NCI-H82 treated with DMSO at 0.1 percent for 48 hours (cell line): ENCODE results near the gene FAM131A.

ENCODE experiments used
- DNase-seq: peaks from one replicate; lab custom pipeline; 2025; ENCODE audit not compliant: unreplicated experiment; lab: John Stamatoyannopoulos, UW

The FAM131A gene

DNA sequence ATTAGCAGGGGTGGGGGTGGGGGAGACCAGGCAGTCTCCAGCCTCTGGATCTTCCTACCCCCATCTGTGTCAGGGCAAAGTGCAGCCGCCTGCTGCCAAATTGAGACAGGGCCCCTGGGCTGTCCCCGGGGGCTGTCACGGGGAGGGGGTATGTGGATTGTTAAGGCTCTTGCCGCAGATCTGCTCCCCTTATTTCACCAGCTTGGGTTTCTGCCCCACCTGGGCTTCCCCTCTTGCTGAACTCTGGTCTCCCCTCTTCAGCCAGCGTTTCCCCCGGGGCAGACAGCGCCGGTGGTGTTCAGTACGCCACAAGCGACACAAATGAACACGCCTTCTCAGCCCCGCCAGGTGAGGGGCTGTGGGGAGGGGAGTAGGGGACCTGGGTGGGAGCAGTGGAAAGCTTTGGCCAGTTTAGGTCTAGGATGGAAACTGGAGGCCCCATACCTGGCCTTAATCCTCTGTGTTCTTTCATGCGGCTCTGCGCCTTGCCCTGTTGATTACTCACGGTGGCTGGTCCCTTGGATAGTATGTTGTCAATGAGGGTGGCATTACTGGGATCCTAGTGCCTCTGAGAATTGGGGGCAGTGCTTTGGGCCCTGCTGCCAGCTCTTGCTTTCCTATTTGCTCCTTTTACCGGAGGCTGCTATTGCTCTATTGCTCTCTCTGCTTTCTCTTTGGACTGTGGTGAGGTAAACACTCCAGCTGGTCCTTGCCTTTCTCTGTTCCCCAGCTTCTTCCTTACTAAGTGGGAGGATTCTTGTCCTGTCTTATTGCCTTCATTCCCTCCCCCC, 21.3 kb upstream of the FAM131A start:
- DNase-seq = no peak

GRCh38 chr3:184316792-184317191, 20.6 kb upstream of the FAM131A start:
- DNase-seq = no peak

- DNase-seq = no peak
Observed at GRCh38 chr3:184317201-184317600, 20.2 kb upstream of the FAM131A start.

DNA sequence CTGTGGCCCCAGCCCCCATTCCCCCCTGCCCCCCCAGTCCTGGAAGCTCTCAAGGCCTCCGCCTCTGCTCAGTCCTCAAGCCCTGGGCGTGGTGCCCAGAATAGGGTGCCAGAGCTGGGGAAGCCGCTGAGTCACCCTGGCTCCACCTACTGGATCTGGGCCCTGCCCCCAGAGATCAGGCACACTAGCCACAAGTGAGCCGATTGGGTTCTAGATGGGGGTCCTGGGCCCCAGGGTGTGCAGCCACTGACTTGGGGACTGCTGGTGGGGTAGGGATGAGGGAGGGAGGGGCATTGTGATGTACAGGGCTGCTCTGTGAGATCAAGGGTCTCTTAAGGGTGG, 17.3 kb upstream of the FAM131A start:
- DNase-seq = no peak

GRCh38 chr3:184321666-184322065, 15.7 kb upstream of the FAM131A start:
- DNase-seq = no peak

GRCh38 chr3:184322731-184323487, 14.5 kb upstream of the FAM131A start:
- no peak for DNase-seq

- DNase-seq = no peak
Observed at GRCh38 chr3:184323696-184324095, 13.7 kb upstream of the FAM131A start.

DNA sequence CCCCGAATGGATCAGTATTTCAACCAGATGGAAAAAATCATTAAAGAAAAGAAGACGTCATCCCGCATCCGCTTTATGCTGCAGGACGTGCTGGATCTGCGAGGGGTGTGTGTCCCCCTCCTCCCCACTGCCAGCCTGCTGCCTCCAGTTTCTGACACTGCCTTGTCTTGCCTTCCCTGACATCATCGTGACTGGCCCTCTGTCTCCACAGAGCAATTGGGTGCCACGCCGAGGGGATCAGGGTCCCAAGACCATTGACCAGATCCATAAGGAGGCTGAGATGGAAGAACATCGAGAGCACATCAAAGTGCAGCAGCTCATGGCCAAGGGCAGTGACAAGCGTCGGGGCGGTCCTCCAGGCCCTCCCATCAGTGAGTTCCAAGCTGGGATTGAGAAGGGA, 12.1 kb upstream of the FAM131A start:
- DNase-seq = no peak

- DNase-seq = no peak
Observed at GRCh38 chr3:184325715-184326369, 11.6 kb upstream of the FAM131A start.

DNA sequence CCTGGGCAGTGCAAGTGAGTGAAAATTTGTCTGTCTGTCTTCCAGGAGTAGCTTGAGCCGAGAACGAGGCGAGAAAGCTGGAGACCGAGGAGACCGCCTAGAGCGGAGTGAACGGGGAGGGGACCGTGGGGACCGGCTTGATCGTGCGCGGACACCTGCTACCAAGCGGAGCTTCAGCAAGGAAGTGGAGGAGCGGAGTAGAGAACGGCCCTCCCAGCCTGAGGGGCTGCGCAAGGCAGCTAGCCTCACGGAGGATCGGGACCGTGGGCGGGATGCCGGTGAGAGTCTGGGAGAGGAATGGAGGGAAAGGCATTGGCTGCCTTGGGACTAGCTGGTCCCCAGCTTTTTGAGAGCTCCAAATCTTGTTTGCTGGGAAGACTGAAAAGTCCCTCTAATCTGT, 10.2 kb upstream of the FAM131A start:
- no peak for DNase-seq

DNA sequence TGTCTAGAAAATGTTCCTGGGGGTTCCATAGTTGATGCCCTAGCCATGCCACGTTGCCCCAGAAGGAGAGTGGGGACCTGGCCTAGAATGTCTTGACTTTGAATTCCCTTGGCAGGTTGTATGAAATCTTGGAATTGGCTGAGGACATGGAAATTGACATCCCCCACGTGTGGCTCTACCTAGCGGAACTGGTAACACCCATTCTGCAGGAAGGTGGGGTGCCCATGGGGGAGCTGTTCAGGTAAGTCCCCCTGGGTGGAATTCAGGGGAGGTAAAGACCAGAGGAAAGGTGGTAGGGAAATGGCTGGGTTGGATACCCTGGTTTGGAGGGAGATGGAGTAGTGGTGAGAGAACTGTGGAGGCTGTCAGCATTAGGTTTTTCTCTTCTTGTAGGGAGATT, 8.9 kb upstream of the FAM131A start:
- no peak for DNase-seq

GRCh38 chr3:184332370-184333090, 4.9 kb upstream of the FAM131A start:
- DNase-seq = no peak

DNA sequence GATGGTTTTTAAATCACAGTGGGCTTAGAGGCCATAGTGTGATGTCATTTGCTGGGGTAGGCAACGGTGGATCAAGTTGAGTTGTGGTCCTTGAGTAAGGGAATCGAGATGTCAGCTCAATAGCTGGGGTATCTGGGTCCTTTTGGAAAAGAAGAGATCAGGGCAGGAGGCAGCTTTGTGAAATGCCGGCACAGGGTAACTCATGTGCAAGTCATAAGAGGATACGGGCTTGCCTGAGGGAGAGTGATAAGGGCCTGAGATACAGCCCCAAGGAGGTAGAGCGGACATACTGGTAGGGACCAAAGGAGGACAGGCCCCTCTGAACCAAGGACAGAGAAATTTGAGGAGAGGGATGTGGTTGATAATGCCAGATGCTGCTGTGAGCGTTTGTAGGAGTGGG, 4.2 kb upstream of the FAM131A start:
- no peak for DNase-seq

- no peak for DNase-seq
Observed at GRCh38 chr3:184333700-184334099, 3.7 kb upstream of the FAM131A start.

DNA sequence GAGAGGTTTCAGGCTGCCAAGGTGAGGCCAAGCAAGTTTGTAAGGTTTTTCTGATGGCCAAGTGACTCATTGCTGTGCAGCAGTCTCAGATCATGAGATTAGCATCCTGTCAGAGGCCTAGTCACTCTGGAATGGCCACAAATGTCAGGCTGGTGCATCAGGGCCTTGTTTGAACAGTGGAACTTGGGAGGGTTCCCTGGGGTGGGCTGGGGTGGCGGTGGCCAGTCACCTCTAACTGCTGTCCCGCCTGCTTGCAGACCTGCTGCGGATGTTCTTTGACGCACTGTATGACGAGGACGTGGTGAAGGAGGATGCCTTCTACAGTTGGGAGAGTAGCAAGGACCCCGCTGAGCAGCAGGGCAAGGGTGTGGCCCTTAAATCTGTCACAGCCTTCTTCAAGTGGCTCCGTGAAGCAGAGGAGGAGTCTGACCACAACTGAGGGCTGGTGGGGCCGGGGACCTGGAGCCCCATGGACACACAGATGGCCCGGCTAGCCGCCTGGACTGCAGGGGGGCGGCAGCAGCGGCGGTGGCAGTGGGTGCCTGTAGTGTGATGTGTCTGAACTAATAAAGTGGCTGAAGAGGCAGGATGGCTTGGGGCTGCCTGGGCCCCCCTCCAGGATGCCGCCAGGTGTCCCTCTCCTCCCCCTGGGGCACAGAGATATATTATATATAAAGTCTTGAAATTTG, 2.8 kb upstream of the FAM131A start:
- no peak for DNase-seq

DNA sequence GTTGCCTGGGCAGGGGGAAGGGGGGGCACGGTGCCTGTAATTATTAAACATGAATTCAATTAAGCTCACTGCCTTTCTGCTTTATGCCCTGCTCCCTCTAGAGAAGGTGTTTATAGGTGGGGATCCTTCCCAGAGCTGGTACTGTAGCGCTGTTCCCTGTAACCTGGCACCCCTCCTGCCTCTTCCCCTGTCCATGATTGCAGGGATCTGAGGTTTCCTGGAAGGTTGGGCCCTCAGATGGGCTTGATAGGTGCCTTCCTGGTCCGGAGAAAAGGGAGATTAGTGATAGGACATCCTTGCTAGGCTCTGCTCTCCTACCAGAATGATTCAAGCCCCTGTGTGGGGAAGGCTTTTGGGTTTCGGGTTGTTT, 2.1 kb upstream of the FAM131A start:
- no peak for DNase-seq

DNA sequence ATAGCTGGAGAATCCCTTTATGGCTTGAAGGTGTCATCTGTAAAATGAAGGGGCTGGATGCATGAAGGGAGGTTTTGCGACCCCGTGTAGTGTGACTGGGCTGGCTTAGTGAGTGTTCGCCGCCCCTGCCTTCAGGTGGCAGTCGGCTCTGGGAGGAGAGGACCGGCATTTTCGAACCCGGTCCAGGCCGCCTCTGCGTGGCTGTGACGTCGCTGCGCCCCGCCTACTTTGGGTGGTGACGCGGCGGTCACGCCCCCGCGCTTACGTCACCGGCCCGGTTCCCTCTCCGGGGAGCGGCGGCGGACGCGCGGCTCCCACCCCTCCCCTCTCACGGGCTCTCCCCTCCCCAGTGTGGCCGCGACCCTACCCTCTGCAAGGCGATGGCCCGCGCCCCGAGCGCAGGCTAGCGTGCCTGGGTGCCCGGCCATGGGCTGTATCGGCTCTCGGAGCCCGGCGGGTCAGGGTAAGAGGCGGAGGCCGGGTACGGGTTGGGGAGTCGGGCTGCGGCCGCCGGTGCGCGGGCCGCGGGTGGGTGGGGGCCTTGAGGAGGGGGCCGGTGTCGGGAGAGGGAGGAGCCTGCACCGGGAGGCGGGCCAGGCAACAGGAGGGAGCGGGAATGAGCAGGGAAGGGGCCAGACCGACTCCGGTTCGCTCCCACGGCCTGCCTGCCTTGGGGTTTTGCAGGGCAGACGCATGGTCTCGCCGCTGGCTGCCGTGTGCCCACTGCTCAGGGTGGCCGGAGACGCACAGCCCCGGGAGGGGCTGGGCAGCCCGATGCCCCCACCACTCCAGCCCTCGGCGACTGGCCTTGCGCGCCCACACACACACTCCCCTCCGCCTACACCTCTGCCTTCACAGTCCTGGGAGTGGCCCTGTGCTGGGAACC, 1.5 kb upstream of the FAM131A start:
- peak; percentile 67 for DNase-seq

DNA sequence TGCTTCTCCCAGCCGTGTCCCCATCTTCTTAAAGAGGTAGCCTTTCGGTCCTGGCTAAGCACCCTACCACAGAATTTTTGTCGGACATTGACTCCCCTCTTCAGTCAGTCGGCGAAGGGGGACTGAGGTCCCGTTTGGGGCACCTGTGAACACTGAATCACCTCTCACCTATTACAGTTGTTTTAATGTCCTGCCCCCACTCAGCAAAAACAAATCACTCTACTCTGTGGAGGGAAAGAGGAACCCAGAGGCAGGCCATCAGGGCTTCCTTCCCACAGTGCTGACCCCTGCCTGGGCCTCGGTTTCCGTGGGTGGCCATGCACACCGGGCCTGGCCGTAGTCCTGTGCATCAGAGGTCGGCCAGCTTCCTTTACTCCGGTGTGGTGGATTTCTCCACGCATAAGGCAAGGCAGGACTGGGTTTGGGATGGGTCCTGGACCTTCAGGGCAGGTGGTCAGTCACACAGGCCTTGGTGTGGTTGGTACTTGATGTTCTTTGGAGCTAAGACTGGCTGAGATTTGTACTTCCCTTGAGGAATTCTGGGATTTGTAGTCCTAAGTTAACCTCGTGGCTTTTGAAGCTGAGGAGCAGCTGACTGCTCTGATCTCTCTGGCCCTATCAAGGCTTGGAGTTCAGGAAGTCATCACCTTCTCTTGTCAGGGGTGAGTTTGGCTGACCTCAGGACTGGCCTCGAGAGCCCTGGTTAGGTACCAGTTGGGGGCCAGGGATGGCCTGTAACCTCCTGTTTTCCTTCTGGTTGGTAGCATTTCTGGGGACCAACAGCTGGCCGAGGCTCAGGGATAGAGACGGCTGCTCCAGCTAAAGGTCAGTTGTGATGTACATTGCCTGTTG, 627 bp upstream of the FAM131A start:
- peak; percentile 22 for DNase-seq

DNA sequence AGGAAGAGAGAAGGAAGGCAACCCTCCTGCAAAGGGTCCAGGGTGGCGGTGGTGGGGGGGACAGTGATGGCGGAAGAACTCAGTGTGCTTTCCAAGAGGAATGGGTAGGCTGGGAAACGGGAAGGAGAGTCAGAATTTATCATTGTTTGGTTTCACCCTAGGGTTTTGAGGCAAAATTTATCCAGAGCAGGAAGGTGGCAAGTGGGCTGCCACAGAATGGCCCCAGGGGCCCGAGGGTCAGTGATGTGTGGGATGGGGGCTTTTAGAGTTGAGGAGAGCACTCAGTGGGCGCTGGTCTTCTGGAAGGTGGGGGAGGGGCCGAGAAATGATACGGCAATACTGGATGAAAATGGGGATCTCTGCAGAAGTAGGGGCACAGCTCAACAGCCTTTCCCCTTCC, 581 bp downstream of the FAM131A start:
- DNase-seq = no peak
